Panc1 (cell line): ENCODE results near the gene PIP5K1C. TPM values are rescaled to one million over a fixed set of nuclear protein-coding genes. Genes with fewer than 3 reads are reported as not detected.

Experiments used
- ATAC-seq: fragments of 200-7000 bp; cut with Tn5 transposase; 2 replicates; pipeline ENCODE4 v1.9.1; 2020; ENCODE audit warnings: mild to moderate bottlenecking, moderate library complexity
- BruUV-seq: library from RNA; stranded (reverse); fragments of 400-500 nt; replicated peaks from 2 replicates; lab custom pipeline; 2021; lab: Mats Ljungman, UMichigan
- CTCF ChIA-PET: fragments of 300-600 bp; sonication (Branson Sonifier 250); formaldehyde crosslinking; loops from one replicate; lab custom pipeline; 2022; ENCODE audit warnings: antibody characterized with exemption; lab: Charles Lee
- POLR2A ChIA-PET: fragments of 300-600 bp; sonication (Branson Sonifier 250); formaldehyde crosslinking; loops from one replicate; lab custom pipeline; 2022; ENCODE audit warnings: antibody characterized with exemption; lab: Charles Lee
- DNase-seq: peaks from one replicate; pipeline ENCODE4 v3.0.0-alpha.2; 2010; ENCODE audit warnings: low read depth, low spot score
- H3K27ac ChIP-seq: 2 replicates; pipeline ENCODE4 v1.5.1; 2011; ENCODE audit warnings: mild to moderate bottlenecking, low read length, inconsistent platforms
- H3K27me3 ChIP-seq: fragments of 200-500 bp; sonication (Bioruptor generic); 2 replicates; pipeline ENCODE4 v1.6.0; 2014; ENCODE audit warnings: low read length, inconsistent platforms; ENCODE audit not compliant: control insufficient read depth, insufficient read depth
- H3K36me3 ChIP-seq: fragments of 200-500 bp; sonication (Bioruptor generic); 2 replicates; pipeline ENCODE4 v1.5.1; 2014; ENCODE audit warnings: inconsistent platforms, mild to moderate bottlenecking, low read length, moderate library complexity; ENCODE audit not compliant: control insufficient read depth, insufficient read depth
- H3K4me1 ChIP-seq: 2 replicates; pipeline ENCODE4 v1.5.1; 2011; ENCODE audit warnings: inconsistent platforms, mild to moderate bottlenecking, low read length, moderate library complexity; ENCODE audit not compliant: control insufficient read depth, insufficient read depth
- H3K4me3 ChIP-seq, 2 experiments: 2 replicates each; pipeline ENCODE4 v1.5.1; 2011 to 2012; ENCODE audit warnings: low read depth in 2 of 2, low read length in 2 of 2, mild to moderate bottlenecking in 2 of 2, inconsistent platforms in 1 of 2, moderate library complexity in 1 of 2
- H3K9me3 ChIP-seq: fragments of 200-500 bp; sonication (Bioruptor generic); 2 replicates; pipeline ENCODE4 v1.5.1; 2014; ENCODE audit warnings: low read depth, mild to moderate bottlenecking, inconsistent platforms, low read length, moderate library complexity; ENCODE audit not compliant: control insufficient read depth, insufficient read depth
- CTCF ChIP-seq: fragments of 450-650 bp; IDR thresholded peaks from 2 replicates; pipeline ENCODE4 v1.5.1; 2017; ENCODE audit warnings: mild to moderate bottlenecking
- POLR2AphosphoS5 ChIP-seq: IDR thresholded peaks from 2 replicates; pipeline ENCODE4 v1.6.1; 2012; ENCODE audit warnings: mild to moderate bottlenecking, low read depth, low read length, moderate library complexity
- REST ChIP-seq, 2 experiments: IDR thresholded peaks; 2 replicates each; pipeline ENCODE4 v1.6.1; 2011 to 2012; ENCODE audit warnings: low read depth in 2 of 2, control low read depth in 1 of 2, low read length in 1 of 2, mild to moderate bottlenecking in 1 of 2, moderate library complexity in 1 of 2; ENCODE audit not compliant: insufficient read depth in 1 of 2
- SIN3A ChIP-seq: IDR thresholded peaks from 2 replicates; pipeline ENCODE4 v1.6.1; 2012; ENCODE audit warnings: low read depth, mild to moderate bottlenecking, low read length, moderate library complexity, borderline replicate concordance; ENCODE audit not compliant: insufficient read depth
- TCF7L2 ChIP-seq: IDR thresholded peaks from 2 replicates; pipeline ENCODE4 v1.6.1; 2011; ENCODE audit warnings: mild to moderate bottlenecking, low read depth, low read length, inconsistent platforms
- in situ Hi-C: cut with HindIII; loops from 2 replicates; pipeline ENCODE4 v1.10.0; 2016; ENCODE audit warnings: low sequenced_read_pairs, low pct_unique_long_range_greater_than_20kb
- intact Hi-C: fragments of 100-400 bp; cut with micrococcal nuclease; formaldehyde crosslinking; loops from one replicate; pipeline ENCODE4 v1.10.0; 2022; ENCODE audit not compliant: unreplicated experiment
- total RNA-seq: library from RNA; stranded (reverse); gene quantifications from one replicate; pipeline ENCODE4 v1.2.1, GENCODE V29; 2021; ENCODE audit not compliant: unreplicated experiment

PIP5K1C gene
- total RNA-seq, 1 experiment from 2014 or later: 30.6 TPM

GRCh38 chr19:3645067-3645396 lies 55.2 kb downstream of the PIP5K1C start:
- TF ChIP-seq TCF7L2 (no peak), SIN3A (no peak), CTCF (no peak), POLR2AphosphoS5 (no peak), REST (IDR thresholded peaks at IDR 0.05; ENCODE audit: insufficient read depth in 1 of 2, low read depth in 2 of 2, low read length in 1 of 2) (no peak)
- ChIA-PET POLR2A (no interaction called here), CTCF (no interaction called here)
- DNase-seq (no peak), ATAC-seq (peak; percentile 11; the same call in 1 of the 2 replicates)
- no peaks in the 10 kb centered on the region for H3K27me3 ChIP-seq
- no TSS peak for BruUV-seq
- no peak overlapping the region for H3K4me3 ChIP-seq
- H3K36me3 ChIP-seq: no peaks in the 10 kb centered on the region
- no peaks in the 10 kb centered on the region for H3K9me3 ChIP-seq
- no peak overlapping the region for H3K27ac ChIP-seq
- intact Hi-C loops: no loop called here
- peaks cover 4% of the 10 kb centered on the region for H3K4me1 ChIP-seq
- in situ Hi-C loops: no loop called here

DNA sequence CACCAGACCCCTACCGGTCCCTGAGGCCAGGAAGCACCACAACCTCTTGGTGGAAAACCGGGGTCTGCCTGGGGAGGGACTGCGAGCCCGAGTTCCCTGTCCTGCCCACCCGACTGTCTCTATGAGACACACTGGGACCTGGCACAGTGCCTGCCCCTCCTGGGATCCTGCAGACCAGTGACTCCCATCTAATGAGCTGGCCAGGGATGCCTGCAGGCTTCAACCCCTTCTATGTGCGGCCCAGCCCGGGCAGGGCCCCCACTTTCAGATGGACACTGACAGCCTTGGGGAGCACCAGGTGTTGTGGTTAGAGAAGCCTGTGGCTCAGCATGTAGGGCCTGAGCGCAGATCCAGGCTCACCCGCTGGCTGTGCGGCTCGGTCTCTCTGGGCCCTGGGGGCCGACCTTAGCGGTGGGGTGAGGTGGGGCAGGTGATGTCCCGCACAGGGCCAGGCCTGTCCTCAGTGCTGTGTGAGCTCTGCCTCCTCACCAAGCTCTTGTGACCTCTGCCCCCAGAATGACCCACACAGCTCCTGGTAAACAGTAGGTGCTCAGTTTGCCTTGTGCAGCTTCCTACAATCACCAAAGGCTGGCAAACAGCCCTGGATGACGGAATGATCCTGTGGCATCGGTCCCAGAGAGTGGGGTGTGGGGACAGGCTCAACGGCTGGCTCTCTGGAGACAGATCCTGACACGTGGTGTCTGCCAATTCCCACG lies 55.8 kb downstream of the PIP5K1C start:
- DNase-seq (no peak), ATAC-seq (peak; percentile 37)
- intact Hi-C loops: no loop called here
- no peaks in the 10 kb centered on the region for H3K9me3 ChIP-seq
- POLR2A ChIA-PET: no interaction called here
- no peak overlapping the region for H3K4me3 ChIP-seq
- in situ Hi-C loops: no loop called here
- no peak overlapping the region for H3K27ac ChIP-seq
- no peak for TF ChIP-seq POLR2AphosphoS5
- no peak for TF ChIP-seq TCF7L2
- TF ChIP-seq CTCF: no peak
- TF ChIP-seq SIN3A: no peak
- peaks cover 4% of the 10 kb centered on the region for H3K4me1 ChIP-seq
- CTCF ChIA-PET: interaction anchor here (0.6 kb wide), 1 partner anchor 64 kb away, joined by 6 read pairs; no protein-coding TSS in a partner anchor
- BruUV-seq: no TSS peak
- no peaks in the 10 kb centered on the region for H3K36me3 ChIP-seq
- no peaks in the 10 kb centered on the region for H3K27me3 ChIP-seq
